H1 (cell line): Measurements from ENCODE around the gene IL1RL1. TPM values are rescaled to one million over a fixed set of nuclear protein-coding genes. Genes with fewer than 3 reads are reported as not detected.

Experiments used
- CTCF ChIA-PET: fragments of 300-600 bp; sonication (Branson Sonifier 250); formaldehyde crosslinking; loops from one replicate; lab custom pipeline; 2021; ENCODE audit not compliant: partially characterized antibody; lab: Charles Lee
- POLR2A ChIA-PET: fragments of 300-600 bp; sonication (Branson Sonifier 250); formaldehyde crosslinking; loops from one replicate; lab custom pipeline; 2021; ENCODE audit warnings: inconsistent platforms; ENCODE audit not compliant: partially characterized antibody; lab: Charles Lee
- DNase-seq, 2 experiments: peaks; one replicate each; pipeline versions ENCODE4 v3.0.0 to v3.0.0-alpha.2; 2010 to 2022; ENCODE audit warnings: low spot score in 2 of 2, low read depth in 1 of 2, mixed read lengths in 1 of 2
- FAIRE-seq: peaks from 2 replicates; lab custom pipeline; 2011; peaks lifted over from hg19 to GRCh38; lab: Jason Lieb, UNC
- H2AFZ ChIP-seq: 2 replicates; pipeline ENCODE4 v1.8.1; 2012; ENCODE audit warnings: low read length, inconsistent platforms
- H2AK5ac ChIP-seq: 2 replicates; pipeline ENCODE4 v1.6.1; 2013; ENCODE audit warnings: low read depth, low read length
- H2BK120ac ChIP-seq: replicated peaks from 2 replicates; pipeline ENCODE3; 2013; ENCODE audit warnings: low read depth, low read length, inconsistent platforms
- H2BK12ac ChIP-seq: 2 replicates; pipeline ENCODE4 v1.6.1; 2013; ENCODE audit warnings: low read depth, low read length
- H2BK15ac ChIP-seq: 2 replicates; pipeline ENCODE4 v1.6.1; 2013; ENCODE audit warnings: low read length
- H2BK20ac ChIP-seq: 2 replicates; pipeline ENCODE4 v1.6.1; 2013; ENCODE audit warnings: low read length
- H2BK5ac ChIP-seq: 2 replicates; pipeline ENCODE4 v1.6.1; 2013; ENCODE audit warnings: low read depth, low read length
- H3K14ac ChIP-seq: 2 replicates; pipeline ENCODE4 v1.6.1; 2013; ENCODE audit warnings: inconsistent platforms; ENCODE audit not compliant: insufficient read length
- H3K18ac ChIP-seq: 2 replicates; pipeline ENCODE4 v1.6.1; 2013; ENCODE audit warnings: low read length; ENCODE audit errors: extremely low read depth
- H3K23ac ChIP-seq: 2 replicates; pipeline ENCODE4 v1.6.1; 2013; ENCODE audit warnings: inconsistent platforms; ENCODE audit not compliant: insufficient read length
- H3K23me2 ChIP-seq: 2 replicates; pipeline ENCODE4 v1.6.1; 2013; ENCODE audit warnings: low read depth, low read length
- H3K27ac ChIP-seq: 2 replicates; pipeline ENCODE4 v1.6.1; 2011; ENCODE audit warnings: low read depth, low read length, inconsistent platforms
- H3K27me3 ChIP-seq, 4 experiments: replicated peaks in 1 of 4; 1 replicate in 1 of 4; 2 replicates in 3 of 4; pipeline versions ENCODE4 v1.6.1 to v1.8.1; 2011 to 2013; ENCODE audit warnings: low read length in 3 of 4, mild to moderate bottlenecking in 3 of 4, inconsistent platforms in 2 of 4, mixed read lengths in 2 of 4, moderate library complexity in 1 of 4; ENCODE audit not compliant: control insufficient read depth in 3 of 4, insufficient read depth in 3 of 4; ENCODE audit errors: extremely low read depth in 1 of 4
- H3K36me3 ChIP-seq, 4 experiments: 2 replicates each; pipeline versions ENCODE4 v1.6.1 to v1.8.1; 2011 to 2013; ENCODE audit warnings: mild to moderate bottlenecking in 4 of 4, low read length in 3 of 4, moderate library complexity in 2 of 4, control low read depth in 1 of 4, inconsistent platforms in 1 of 4; ENCODE audit not compliant: insufficient read depth in 4 of 4, control insufficient read depth in 2 of 4
- H3K4ac ChIP-seq: replicated peaks from 2 replicates; pipeline ENCODE3; 2013; ENCODE audit warnings: low read length, low read depth, mixed read lengths, inconsistent platforms; ENCODE audit not compliant: insufficient read length
- H3K4me1 ChIP-seq, 4 experiments: replicated peaks in 1 of 4; 1 replicate in 1 of 4; 2 replicates in 3 of 4; pipeline versions ENCODE4 v1.6.1 to v1.8.1; 2011 to 2013; ENCODE audit warnings: low read length in 3 of 4, inconsistent platforms in 2 of 4, mixed read lengths in 1 of 4; ENCODE audit not compliant: insufficient read depth in 4 of 4, control insufficient read depth in 3 of 4
- H3K4me2 ChIP-seq, 2 experiments: 2 replicates each; pipeline versions ENCODE4 v1.6.1 to v1.8.1; 2011 to 2013; ENCODE audit warnings: low read depth in 2 of 2, low read length in 2 of 2, control low read depth in 1 of 2, inconsistent platforms in 1 of 2, mild to moderate bottlenecking in 1 of 2; ENCODE audit not compliant: insufficient read depth in 1 of 2
- H3K4me3 ChIP-seq, 4 experiments: fragments of 200-600, 300-600 bp in 1 of 4; sonication (generic), shearing (Covaris generic), sonication (Bioruptor Twin) in 1 of 4; 2 replicates each; pipeline versions ENCODE4 v1.5.1 to v1.8.1; 2011 to 2016; ENCODE audit warnings: low read length in 4 of 4, low read depth in 3 of 4, control low read depth in 2 of 4, inconsistent platforms in 2 of 4, mild to moderate bottlenecking in 2 of 4, mixed read lengths in 1 of 4, moderate library complexity in 1 of 4; ENCODE audit not compliant: insufficient read depth in 2 of 4; ENCODE audit errors: extremely low read depth in 1 of 4
- H3K56ac ChIP-seq: replicated peaks from 2 replicates; pipeline ENCODE3; 2013; ENCODE audit warnings: low read depth, mild to moderate bottlenecking, mixed read lengths, low read length, inconsistent platforms; ENCODE audit not compliant: insufficient read length
- H3K79me1 ChIP-seq: 2 replicates; pipeline ENCODE4 v1.6.1; 2013; ENCODE audit warnings: low read depth, low read length, control low read depth
- H3K79me2 ChIP-seq, 2 experiments: 2 replicates each; pipeline versions ENCODE4 v1.6.1 to v1.8.1; 2012 to 2013; ENCODE audit warnings: low read length in 2 of 2, mild to moderate bottlenecking in 2 of 2, inconsistent platforms in 1 of 2; ENCODE audit not compliant: insufficient read depth in 2 of 2, control insufficient read depth in 1 of 2
- H3K9ac ChIP-seq, 4 experiments: replicated peaks in 1 of 4; 1 replicate in 1 of 4; 2 replicates in 3 of 4; pipeline versions ENCODE4 v1.6.1 to v1.8.1; 2011 to 2013; ENCODE audit warnings: low read depth in 3 of 4, low read length in 3 of 4, control low read depth in 2 of 4, mild to moderate bottlenecking in 2 of 4, moderate library complexity in 2 of 4, inconsistent platforms in 1 of 4; ENCODE audit errors: extremely low read depth in 1 of 4
- H3K9me3 ChIP-seq, 2 experiments: 2 replicates each; pipeline versions ENCODE4 v1.6.1 to v1.8.1; 2012 to 2013; ENCODE audit warnings: mild to moderate bottlenecking in 2 of 2, moderate library complexity in 2 of 2, control low read depth in 1 of 2, inconsistent platforms in 1 of 2, low read depth in 1 of 2, low read length in 1 of 2, mixed read lengths in 1 of 2; ENCODE audit not compliant: insufficient read depth in 2 of 2
- H4K20me1 ChIP-seq, 2 experiments: replicated peaks in 1 of 2; 2 replicates each; pipeline versions ENCODE3 to v1.8.1; 2011 to 2013; ENCODE audit warnings: inconsistent platforms in 2 of 2, low read length in 2 of 2, mild to moderate bottlenecking in 1 of 2; ENCODE audit not compliant: insufficient read depth in 2 of 2, control insufficient read depth in 1 of 2
- H4K5ac ChIP-seq: 2 replicates; pipeline ENCODE4 v1.6.1; 2013; ENCODE audit warnings: low read length, low read depth, mixed read lengths, inconsistent platforms; ENCODE audit not compliant: insufficient read length
- H4K8ac ChIP-seq: 2 replicates; pipeline ENCODE4 v1.8.0; 2013; ENCODE audit warnings: mild to moderate bottlenecking, moderate library complexity, low read length, inconsistent platforms; ENCODE audit not compliant: insufficient read depth; ENCODE audit errors: extremely low read depth
- H4K91ac ChIP-seq: replicated peaks from 2 replicates; pipeline ENCODE3; 2013; ENCODE audit warnings: low read length, mixed read lengths, inconsistent platforms; ENCODE audit not compliant: insufficient read length
- EZH2 ChIP-seq: fragments of 200-600 bp; sonication (generic); IDR thresholded peaks from 2 replicates; pipeline ENCODE4 v1.7.1; 2012; ENCODE audit warnings: low read depth, mild to moderate bottlenecking, moderate library complexity, low read length, inconsistent platforms; ENCODE audit not compliant: severe bottlenecking
- SRF ChIP-seq: IDR thresholded peaks from 2 replicates; pipeline ENCODE4 v1.6.1; 2011; ENCODE audit warnings: mild to moderate bottlenecking, low read depth, low read length, moderate library complexity
- WGBS, 2 experiments: shearing (Covaris generic) in 1 of 2; methylation state at CpG; one replicate each; pipeline versions ENCODE4 v1.1.6 to v1.1.7; 2013 to 2015; ENCODE audit warnings: low lambda C conversion rate in 2 of 2, mixed read lengths in 2 of 2, inconsistent platforms in 1 of 2, low coverage in 1 of 2, missing lambda C conversion rate in 1 of 2; ENCODE audit not compliant: insufficient replicate concordance in 2 of 2, insufficient coverage in 1 of 2, insufficient read length in 1 of 2; ENCODE audit errors: extremely low coverage in 1 of 2, missing lambda C conversion rate in 1 of 2; 5-methylcytosine and 5-hydroxymethylcytosine counted together
- polyA plus RNA-seq, 7 experiments: library from polyadenylated mRNA; depleted of rRNA in 3 of 7; stranded (reverse) in 5 of 7; unstranded in 2 of 7; fragments of >200 nt in 5 of 7; fragments of 200-250 nt in 2 of 7; gene quantifications; 1 replicate in 5 of 7; 2 replicates in 1 of 7; 4 replicates in 1 of 7; pipeline versions ENCODE4 v1.2.1 to v1.2.3, GENCODE V29; 2011 to 2013; ENCODE audit warnings: missing spikeins in 2 of 7, mixed read lengths in 2 of 7
- total RNA-seq: library from RNA; stranded (reverse); fragmentation: NEBNext Ultra II Directional; extraction: Animal tissue kit (Norgen Biotek cat#: 25700); gene quantifications from 2 replicates; pipeline ENCODE4 v1.2.1, GENCODE V29; 2021

The IL1RL1 gene
- total and polyA plus RNA-seq, 2 of the 8 experiments (the other 6 are each of a cell fraction or from before 2014, with no cell fraction given), result not detected

GRCh38 chr2:102365763-102366162, 54.4 kb downstream of the IL1RL1 start:
- DNase-seq (no peak), FAIRE-seq (no peak)
- Histone ChIP-seq H3K4me1 (peaks cover 0 to 4% (median 1%) of the 10 kb centered on the region in 4 experiments; a peak in 1 of 7 replicates), H2BK15ac (no peak overlapping the region), H2AFZ (no peak overlapping the region), H2BK5ac (no peak overlapping the region), H4K5ac (no peak overlapping the region), H2BK120ac (no peak overlapping the region), H3K18ac (no peak overlapping the region), H4K91ac (no peak overlapping the region), H3K27me3 (peaks cover 0 to 1% (median 0%) of the 10 kb centered on the region in 4 experiments; a peak in 1 of 7 replicates), H3K4me2 (no peak overlapping the region), H3K79me1 (no peaks in the 10 kb centered on the region), H2BK12ac (no peak overlapping the region), H3K4me3 (no peak overlapping the region), H3K14ac (no peak overlapping the region), H3K79me2 (no peaks in the 10 kb centered on the region), H3K56ac (no peak overlapping the region), H3K23ac (no peak overlapping the region), H2AK5ac (no peak overlapping the region), H3K9ac (no peak overlapping the region), H3K36me3 (no peaks in the 10 kb centered on the region), H3K27ac (no peak overlapping the region), H3K4ac (no peak overlapping the region), H4K8ac (no peak overlapping the region), H4K20me1 (no peaks in the 10 kb centered on the region), H2BK20ac (no peak overlapping the region), H3K23me2 (no peaks in the 10 kb centered on the region), H3K9me3 (peaks cover 24 to 27% of the 10 kb centered on the region in 2 experiments)
- 90% methylated on average over 1 of the region's 1 CpG; no CpG with 5 or more reads in 1 of the 2 experiments for WGBS, 2 experiments
- ChIA-PET CTCF (no interaction called here), POLR2A (no interaction called here)
- TF ChIP-seq EZH2 (no peak), SRF (no peak)
